ENCODE results near the gene OR8B2.
"Not testable (repeated sequence)": the region's sequence is repeated elsewhere in the genome, so short reads cannot be mapped to it uniquely, and the experiment has no call there.

Gene OR8B2
- total RNA-seq, result 0 reads per million in 3 donors

GRCh38 chr11:124384399-124384798, at the start of gene OR8B2:
Gene OR8B2, minus strand, starts transcription at chr11:124384499. Its CDS starts 1,156 bp downstream, at chr11:124383343.
- no peak for DNase-seq
- Histone ChIP-seq H3K36me3 (ENCODE audit: control insufficient read depth, insufficient read depth, low read length) (no peaks in the 10 kb centered on the region), H3K27ac (ENCODE audit: insufficient read depth, low read length, poor library complexity, severe bottlenecking) (no peak within 1 kb of the TSS), H3K27me3 (replicated peaks; ENCODE audit: control insufficient read depth, insufficient read depth, low read length, poor library complexity, severe bottlenecking) (no peaks in the 10 kb centered on the region), H3K4me1 (ENCODE audit: control insufficient read depth, insufficient read depth, low read length, poor library complexity, severe bottlenecking) (no peaks in the 10 kb centered on the region), H3K9me3 (ENCODE audit: control insufficient read depth, low read length) (no peaks in the 10 kb centered on the region), H3K4me3 (ENCODE audit: insufficient read depth, low read depth, low read length, poor library complexity, severe bottlenecking) (no peak within 1 kb of the TSS)

GRCh38 chr11:124429599-124429998, 45.3 kb upstream of the OR8B2 start:
- Histone ChIP-seq H3K27ac (ENCODE audit: insufficient read depth, low read length, poor library complexity, severe bottlenecking) (no peak overlapping the region), H3K4me1 (ENCODE audit: control insufficient read depth, insufficient read depth, low read length, poor library complexity, severe bottlenecking) (no peaks in the 10 kb centered on the region), H3K36me3 (ENCODE audit: control insufficient read depth, insufficient read depth, low read length) (no peaks in the 10 kb centered on the region), H3K9me3 (ENCODE audit: control insufficient read depth, low read length) (no peaks in the 10 kb centered on the region), H3K27me3 (replicated peaks; ENCODE audit: control insufficient read depth, insufficient read depth, low read length, poor library complexity, severe bottlenecking) (no peaks in the 10 kb centered on the region), H3K4me3 (ENCODE audit: insufficient read depth, low read depth, low read length, poor library complexity, severe bottlenecking) (no peak overlapping the region)
- no peak for DNase-seq

- no peaks in the 10 kb centered on the region for H3K4me1 ChIP-seq (ENCODE audit: control insufficient read depth, insufficient read depth, low read length, poor library complexity, severe bottlenecking)
- no peaks in the 10 kb centered on the region for H3K36me3 ChIP-seq (ENCODE audit: control insufficient read depth, insufficient read depth, low read length)
- no peak for DNase-seq
- no peak within 1 kb of the TSS for H3K27ac ChIP-seq (ENCODE audit: insufficient read depth, low read length, poor library complexity, severe bottlenecking)
- no peaks in the 10 kb centered on the region for H3K27me3 ChIP-seq (replicated peaks; ENCODE audit: control insufficient read depth, insufficient read depth, low read length, poor library complexity, severe bottlenecking)
- H3K4me3 ChIP-seq (ENCODE audit: insufficient read depth, low read depth, low read length, poor library complexity, severe bottlenecking), result no peak within 1 kb of the TSS
- no peaks in the 10 kb centered on the region for H3K9me3 ChIP-seq (ENCODE audit: control insufficient read depth, low read length)
Observed at GRCh38 chr11:124424384-124424921, 40.2 kb upstream of the OR8B2 start, which contains the start of gene OR8B4. Gene OR8B4, minus strand, starts transcription at chr11:124424871. Its CDS starts 0 bp downstream, at chr11:124424871.

GRCh38 chr11:124421043-124421442, 36.7 kb upstream of the OR8B2 start:
- H3K9me3 ChIP-seq (ENCODE audit: control insufficient read depth, low read length), result no peaks in the 10 kb centered on the region
- H3K4me1 ChIP-seq (ENCODE audit: control insufficient read depth, insufficient read depth, low read length, poor library complexity, severe bottlenecking), result no peaks in the 10 kb centered on the region
- DNase-seq, result no peak
- H3K27me3 ChIP-seq (replicated peaks; ENCODE audit: control insufficient read depth, insufficient read depth, low read length, poor library complexity, severe bottlenecking), result no peaks in the 10 kb centered on the region
- H3K27ac ChIP-seq (ENCODE audit: insufficient read depth, low read length, poor library complexity, severe bottlenecking), result no peak overlapping the region
- H3K36me3 ChIP-seq (ENCODE audit: control insufficient read depth, insufficient read depth, low read length), result no peaks in the 10 kb centered on the region
- H3K4me3 ChIP-seq (ENCODE audit: insufficient read depth, low read depth, low read length, poor library complexity, severe bottlenecking), result no peak overlapping the region

- no peaks in the 10 kb centered on the region for H3K27me3 ChIP-seq (replicated peaks; ENCODE audit: control insufficient read depth, insufficient read depth, low read length, poor library complexity, severe bottlenecking)
- H3K4me1 ChIP-seq (ENCODE audit: control insufficient read depth, insufficient read depth, low read length, poor library complexity, severe bottlenecking), result no peaks in the 10 kb centered on the region
- no peak overlapping the region for H3K27ac ChIP-seq (ENCODE audit: insufficient read depth, low read length, poor library complexity, severe bottlenecking)
- no peaks in the 10 kb centered on the region for H3K36me3 ChIP-seq (ENCODE audit: control insufficient read depth, insufficient read depth, low read length)
- H3K9me3 ChIP-seq (ENCODE audit: control insufficient read depth, low read length), result no peaks in the 10 kb centered on the region
- no peak overlapping the region for H3K4me3 ChIP-seq (ENCODE audit: insufficient read depth, low read depth, low read length, poor library complexity, severe bottlenecking)
- DNase-seq, result no peak
Observed at GRCh38 chr11:124415356-124415923, 31.1 kb upstream of the OR8B2 start.

GRCh38 chr11:124409906-124410305, 25.6 kb upstream of the OR8B2 start:
- Histone ChIP-seq H3K9me3 (ENCODE audit: control insufficient read depth, low read length) (no peaks in the 10 kb centered on the region), H3K27me3 (replicated peaks; ENCODE audit: control insufficient read depth, insufficient read depth, low read length, poor library complexity, severe bottlenecking) (no peaks in the 10 kb centered on the region), H3K4me1 (ENCODE audit: control insufficient read depth, insufficient read depth, low read length, poor library complexity, severe bottlenecking) (no peaks in the 10 kb centered on the region), H3K27ac (ENCODE audit: insufficient read depth, low read length, poor library complexity, severe bottlenecking) (no peak overlapping the region), H3K36me3 (ENCODE audit: control insufficient read depth, insufficient read depth, low read length) (no peaks in the 10 kb centered on the region), H3K4me3 (ENCODE audit: insufficient read depth, low read depth, low read length, poor library complexity, severe bottlenecking) (no peak overlapping the region)
- no peak for DNase-seq

- Histone ChIP-seq H3K27me3 (replicated peaks; ENCODE audit: control insufficient read depth, insufficient read depth, low read length, poor library complexity, severe bottlenecking) (no peaks in the 10 kb centered on the region), H3K9me3 (ENCODE audit: control insufficient read depth, low read length) (no peaks in the 10 kb centered on the region), H3K4me3 (ENCODE audit: insufficient read depth, low read depth, low read length, poor library complexity, severe bottlenecking) (no peak overlapping the region), H3K27ac (ENCODE audit: insufficient read depth, low read length, poor library complexity, severe bottlenecking) (no peak overlapping the region), H3K36me3 (ENCODE audit: control insufficient read depth, insufficient read depth, low read length) (no peaks in the 10 kb centered on the region), H3K4me1 (ENCODE audit: control insufficient read depth, insufficient read depth, low read length, poor library complexity, severe bottlenecking) (no peaks in the 10 kb centered on the region)
- no peak for DNase-seq
Observed at GRCh38 chr11:124405581-124405980, 21.3 kb upstream of the OR8B2 start.

GRCh38 chr11:124403186-124403585, 18.9 kb upstream of the OR8B2 start:
- H3K36me3 ChIP-seq (ENCODE audit: control insufficient read depth, insufficient read depth, low read length); H3K9me3 ChIP-seq (ENCODE audit: control insufficient read depth, low read length); DNase-seq; H3K4me1 ChIP-seq (ENCODE audit: control insufficient read depth, insufficient read depth, low read length, poor library complexity, severe bottlenecking); H3K27ac ChIP-seq (ENCODE audit: insufficient read depth, low read length, poor library complexity, severe bottlenecking); H3K27me3 ChIP-seq (replicated peaks; ENCODE audit: control insufficient read depth, insufficient read depth, low read length, poor library complexity, severe bottlenecking); H3K4me3 ChIP-seq (ENCODE audit: insufficient read depth, low read depth, low read length, poor library complexity, severe bottlenecking): not testable (repeated sequence)

GRCh38 chr11:124402326-124402922, 18.1 kb upstream of the OR8B2 start:
- H3K27ac ChIP-seq (ENCODE audit: insufficient read depth, low read length, poor library complexity, severe bottlenecking), result no peak overlapping the region
- H3K27me3 ChIP-seq (replicated peaks; ENCODE audit: control insufficient read depth, insufficient read depth, low read length, poor library complexity, severe bottlenecking), result no peaks in the 10 kb centered on the region
- no peaks in the 10 kb centered on the region for H3K9me3 ChIP-seq (ENCODE audit: control insufficient read depth, low read length)
- H3K4me3 ChIP-seq (ENCODE audit: insufficient read depth, low read depth, low read length, poor library complexity, severe bottlenecking), result no peak overlapping the region
- no peaks in the 10 kb centered on the region for H3K36me3 ChIP-seq (ENCODE audit: control insufficient read depth, insufficient read depth, low read length)
- H3K4me1 ChIP-seq (ENCODE audit: control insufficient read depth, insufficient read depth, low read length, poor library complexity, severe bottlenecking), result no peaks in the 10 kb centered on the region
- DNase-seq, result no peak

- Histone ChIP-seq H3K27me3 (replicated peaks; ENCODE audit: control insufficient read depth, insufficient read depth, low read length, poor library complexity, severe bottlenecking) (no peaks in the 10 kb centered on the region), H3K27ac (ENCODE audit: insufficient read depth, low read length, poor library complexity, severe bottlenecking) (no peak within 1 kb of the TSS), H3K4me1 (ENCODE audit: control insufficient read depth, insufficient read depth, low read length, poor library complexity, severe bottlenecking) (no peaks in the 10 kb centered on the region), H3K4me3 (ENCODE audit: insufficient read depth, low read depth, low read length, poor library complexity, severe bottlenecking) (no peak within 1 kb of the TSS), H3K36me3 (ENCODE audit: control insufficient read depth, insufficient read depth, low read length) (no peaks in the 10 kb centered on the region), H3K9me3 (ENCODE audit: control insufficient read depth, low read length) (no peaks in the 10 kb centered on the region)
- DNase-seq, result no peak
Observed at GRCh38 chr11:124398924-124399323, 14.6 kb upstream of the OR8B2 start, which contains the start of gene OR8B3. Gene OR8B3, minus strand, starts transcription at chr11:124399024. Its CDS starts 1,673 bp downstream, at chr11:124397351.
